Measurements from ENCODE around the gene ZFYVE26.

- TF ChIP-seq MAFK (IDR thresholded peaks at IDR 0.05; ENCODE audit: low read depth, low read length) (no peak), TAF1 (IDR thresholded peaks at IDR 0.05; ENCODE audit: low read depth, low read length) (no peak), POLR2A (IDR thresholded peaks at IDR 0.05; ENCODE audit: control extremely low read depth in 1 of 2, low read depth in 2 of 2, low read length in 2 of 2) (no peak), CTCF (IDR thresholded peaks at IDR 0.05; ENCODE audit: control extremely low read depth in 1 of 3, insufficient read depth in 1 of 3, low read depth in 1 of 3, low read length in 3 of 3) (no peak), GTF2F1 (IDR thresholded peaks at IDR 0.05; ENCODE audit: borderline replicate concordance, low read depth, low read length) (no peak), ATF3 (IDR thresholded peaks at IDR 0.05; ENCODE audit: insufficient read depth, low read depth, low read length) (no peak), ATF2 (IDR thresholded peaks at IDR 0.05; ENCODE audit: low read length) (no peak), EP300 (IDR thresholded peaks at IDR 0.05; ENCODE audit: borderline replicate concordance in 1 of 2, low read depth in 2 of 2, low read length in 2 of 2) (no peak), SUZ12 (IDR thresholded peaks at IDR 0.05; ENCODE audit: low read length) (no peak), POLR2AphosphoS5 (IDR thresholded peaks at IDR 0.05; ENCODE audit: low read depth, low read length) (no peak), CHD1 (IDR thresholded peaks at IDR 0.05; ENCODE audit: low read depth, low read length) (no peak), RFX5 (IDR thresholded peaks at IDR 0.05; ENCODE audit: borderline replicate concordance, low read depth, low read length) (no peak), EGR1 (IDR thresholded peaks at IDR 0.05; ENCODE audit: borderline replicate concordance, low read depth, low read length) (no peak)
These were observed 37.3 kb upstream of the ZFYVE26 start for GRCh38 chr14:67853715-67854114.

All from H1 (cell line).